Measurements from ENCODE around the gene DRAP1. TPM values are rescaled to one million over a fixed set of nuclear protein-coding genes. Genes with fewer than 3 reads are reported as not detected.

DRAP1 gene
- total and polyA plus RNA-seq, 4 donors: 40.8 to 140 (median 96.1) TPM

DNA sequence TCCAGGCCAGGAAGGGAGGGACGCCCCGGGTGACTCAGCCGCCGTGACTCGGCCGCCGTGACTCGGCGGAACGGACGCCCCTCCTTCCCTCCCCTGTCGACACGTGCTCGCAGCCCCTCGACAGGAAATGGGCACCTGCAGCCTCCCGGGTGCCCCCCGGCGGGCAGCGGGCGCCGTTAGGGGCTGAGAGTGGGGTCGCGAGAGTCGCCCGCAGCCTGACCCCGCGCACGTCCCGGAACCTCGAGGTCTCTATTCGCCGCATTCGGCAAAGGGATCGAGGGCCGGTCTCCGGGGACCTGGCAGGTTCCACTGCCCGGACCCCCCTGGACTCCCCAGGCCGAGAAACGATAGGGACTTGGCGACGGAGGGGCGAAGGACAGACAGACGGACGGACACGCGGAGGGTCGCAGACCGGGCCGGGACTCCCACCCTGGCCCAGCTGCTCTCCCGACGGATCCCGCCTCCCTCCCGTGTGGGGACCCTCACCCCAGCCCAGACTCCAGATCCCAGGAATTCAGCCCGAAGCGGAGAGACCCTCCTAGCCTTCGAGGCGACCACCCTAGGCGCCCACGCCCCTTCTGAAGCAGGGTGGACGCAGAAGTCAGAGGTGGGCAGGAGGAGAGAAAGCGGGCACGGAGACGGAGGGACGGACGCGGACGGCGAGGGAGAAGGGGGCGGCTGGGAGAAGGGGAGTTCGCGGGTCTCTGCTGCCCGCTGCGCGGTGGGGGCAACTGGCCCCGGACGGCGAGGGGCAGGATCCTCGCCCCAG is 19.7 kb upstream of the DRAP1 start:
- DNase-seq (no peak), ATAC-seq (ENCODE audit: insufficient read depth, low FRiP score) (peak; percentile 58)
- no peak overlapping the region for H3K9ac ChIP-seq (ENCODE audit: insufficient read depth in 1 of 2, low read length in 2 of 2)
- H3K4me3 ChIP-seq: peak overlapping the region; percentile 59
- WGBS, 2 donors: 2 to 3% methylated on average over 57 to 78 of the region's 78 CpGs
- H3K4me1 ChIP-seq (ENCODE audit: control insufficient read depth in 5 of 5, insufficient read depth in 5 of 5, low read length in 5 of 5): peaks cover 0 to 4% (median 0%) of the 10 kb centered on the region in 5 donors
- no peak for TF ChIP-seq CTCF (IDR thresholded peaks at IDR 0.05; ENCODE audit: control extremely low read depth, extremely low read depth)
- H3K9me3 ChIP-seq (ENCODE audit: control insufficient read depth in 4 of 4, insufficient read depth in 3 of 4, low read length in 3 of 4): no peaks in the 10 kb centered on the region
- peak overlapping the region; percentile 86 to 93 for H3K27ac ChIP-seq (ENCODE audit: low read depth in 1 of 2, low read length in 1 of 2)
- H3K36me3 ChIP-seq (ENCODE audit: control insufficient read depth in 4 of 4, insufficient read depth in 4 of 4, low read length in 4 of 4): no peaks in the 10 kb centered on the region
- H3K27me3 ChIP-seq (ENCODE audit: control insufficient read depth in 3 of 3, insufficient read depth in 3 of 3, low read length in 2 of 3): peaks cover 0 to 56% (median 37%) of the 10 kb centered on the region in 3 donors

- peak within 1 kb of the TSS; percentile 59 for H3K4me3 ChIP-seq
- H3K9ac ChIP-seq (ENCODE audit: insufficient read depth in 1 of 2, low read length in 2 of 2): no peak within 1 kb of the TSS
- H3K27ac ChIP-seq (ENCODE audit: low read depth in 1 of 2, low read length in 1 of 2): peak within 1 kb of the TSS; percentile 86 to 93
- TF ChIP-seq CTCF (IDR thresholded peaks at IDR 0.05; ENCODE audit: control extremely low read depth, extremely low read depth): no peak
- peaks cover 0 to 4% (median 0%) of the 10 kb centered on the region in 5 donors for H3K4me1 ChIP-seq (ENCODE audit: control insufficient read depth in 5 of 5, insufficient read depth in 5 of 5, low read length in 5 of 5)
- peak; percentile 89 for ATAC-seq (ENCODE audit: insufficient read depth, low FRiP score)
- peak; percentile 65 to 81 (median 65) for DNase-seq
- no peaks in the 10 kb centered on the region for H3K9me3 ChIP-seq (ENCODE audit: control insufficient read depth in 4 of 4, insufficient read depth in 3 of 4, low read length in 3 of 4)
- WGBS, 2 donors: 2 to 3% methylated on average over 61 to 80 of the region's 80 CpGs
- H3K36me3 ChIP-seq (ENCODE audit: control insufficient read depth in 4 of 4, insufficient read depth in 4 of 4, low read length in 4 of 4): no peaks in the 10 kb centered on the region
- peaks cover 0 to 56% (median 37%) of the 10 kb centered on the region in 3 donors for H3K27me3 ChIP-seq (ENCODE audit: control insufficient read depth in 3 of 3, insufficient read depth in 3 of 3, low read length in 2 of 3)
Measured at GRCh38 chr11:65900125-65900898, 18.9 kb upstream of the DRAP1 start, which contains the start of gene FOSL1. FOSL1 (minus strand) TSS chr11:65900388; CDS start chr11:65900339, 49 bp downstream.

DNA sequence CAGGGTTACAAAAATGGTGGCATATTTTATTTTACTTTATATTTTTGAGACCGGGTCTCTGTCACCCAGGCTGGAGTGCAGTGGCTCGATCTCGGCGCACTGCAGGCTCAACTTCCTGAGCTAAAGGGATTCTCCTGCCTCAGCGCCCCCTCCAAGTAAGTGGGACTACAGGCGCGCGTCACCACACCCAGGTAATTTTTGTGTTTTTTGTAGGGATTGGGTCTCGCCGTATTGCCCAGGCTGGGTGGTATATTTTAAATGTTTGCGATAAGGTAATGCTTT is 18.4 kb upstream of the DRAP1 start:
- H3K27ac ChIP-seq (ENCODE audit: low read depth in 1 of 2, low read length in 1 of 2): peak overlapping the region in 1 of 2 donors; percentile 93
- H3K9ac ChIP-seq (ENCODE audit: insufficient read depth in 1 of 2, low read length in 2 of 2): no peak overlapping the region
- TF ChIP-seq CTCF (IDR thresholded peaks at IDR 0.05; ENCODE audit: control extremely low read depth, extremely low read depth): no peak

More for the DNA sequence above, 18.4 kb upstream of the DRAP1 start:
- peaks cover 0 to 4% (median 0%) of the 10 kb centered on the region in 5 donors for H3K4me1 ChIP-seq (ENCODE audit: control insufficient read depth in 5 of 5, insufficient read depth in 5 of 5, low read length in 5 of 5)
- peaks cover 0 to 56% (median 37%) of the 10 kb centered on the region in 3 donors for H3K27me3 ChIP-seq (ENCODE audit: control insufficient read depth in 3 of 3, insufficient read depth in 3 of 3, low read length in 2 of 3)
- no peaks in the 10 kb centered on the region for H3K9me3 ChIP-seq (ENCODE audit: control insufficient read depth in 4 of 4, insufficient read depth in 3 of 4, low read length in 3 of 4)
- DNase-seq (no peak), ATAC-seq (ENCODE audit: insufficient read depth, low FRiP score) (no peak)
- no peaks in the 10 kb centered on the region for H3K36me3 ChIP-seq (ENCODE audit: control insufficient read depth in 4 of 4, insufficient read depth in 4 of 4, low read length in 4 of 4)
- WGBS, 2 donors: 74 to 85% methylated on average over 11 of the region's 11 CpGs
- no peak overlapping the region for H3K4me3 ChIP-seq
